SK-N-SH (cell line): ENCODE results near the gene HYAL2. TPM values are rescaled to one million over a fixed set of nuclear protein-coding genes. Genes with fewer than 3 reads are reported as not detected.

ENCODE experiments used
- CTCF ChIA-PET: fragments of 300-600, 350-600 bp; formaldehyde crosslinking; extraction: SDS; loops from one replicate; lab custom pipeline; 2021; lab: Yijun Ruan, JAX
- POLR2A ChIA-PET: fragments of 350-600 bp; sonication (Branson Sonifier 250); formaldehyde crosslinking; extraction: SDS; loops from one replicate; lab custom pipeline; 2020; ENCODE audit warnings: antibody characterized with exemption, inconsistent platforms; lab: Yijun Ruan, JAX
- DNase-seq: peaks from one replicate; pipeline ENCODE4 v3.0.0; 2012
- H2AFZ ChIP-seq: fragments of 200-600 bp; sonication (generic); 2 replicates; pipeline ENCODE4 v1.8.1; 2016; ENCODE audit warnings: antibody characterized with exemption, mild to moderate bottlenecking, low read depth
- H3F3A ChIP-seq: fragments of 200-600 bp; sonication (generic); replicated peaks from 2 replicates; pipeline ENCODE3; 2016; ENCODE audit warnings: antibody characterized with exemption, mild to moderate bottlenecking; ENCODE audit not compliant: insufficient read depth
- H3K27ac ChIP-seq, 2 experiments: fragments of 200-500 bp in 1 of 2; fragments of 200-600 bp in 1 of 2; sonication (Bioruptor generic) in 1 of 2; sonication (generic), shearing (Covaris generic) in 1 of 2; 2 replicates each; pipeline versions ENCODE4 v1.5.1 to v1.6.1; 2014 to 2016; ENCODE audit warnings: low read depth in 2 of 2, inconsistent platforms in 1 of 2, low read length in 1 of 2, mild to moderate bottlenecking in 1 of 2, mixed read lengths in 1 of 2
- H3K27me3 ChIP-seq: fragments of 200-600 bp; sonication (generic), shearing (Covaris generic); 2 replicates; pipeline ENCODE4 v1.6.1; 2016; ENCODE audit warnings: mixed run types; ENCODE audit not compliant: insufficient read depth
- H3K36me3 ChIP-seq, 2 experiments: fragments of 200-500 bp in 1 of 2; fragments of 200-600 bp in 1 of 2; sonication (Bioruptor generic) in 1 of 2; sonication (generic) in 1 of 2; replicated peaks in 1 of 2; 2 replicates each; pipeline versions ENCODE3 to v1.5.1; 2014 to 2016; ENCODE audit warnings: low read length in 1 of 2, mild to moderate bottlenecking in 1 of 2; ENCODE audit not compliant: insufficient read depth in 2 of 2, control insufficient read depth in 1 of 2
- H3K4me1 ChIP-seq, 2 experiments: fragments of 200-500 bp in 1 of 2; fragments of 200-600 bp in 1 of 2; sonication (Bioruptor generic) in 1 of 2; sonication (generic), shearing (Covaris generic) in 1 of 2; 2 replicates each; pipeline versions ENCODE4 v1.5.1 to v1.6.1; 2014 to 2016; ENCODE audit warnings: low read depth in 1 of 2, low read length in 1 of 2, mixed run types in 1 of 2; ENCODE audit not compliant: insufficient read depth in 2 of 2, control insufficient read depth in 1 of 2
- H3K4me2 ChIP-seq: fragments of 200-600 bp; sonication (generic), shearing (Covaris generic); 2 replicates; pipeline ENCODE4 v1.6.1; 2017; ENCODE audit warnings: mixed run types
- H3K4me3 ChIP-seq, 2 experiments: fragments of 200-500 bp in 1 of 2; fragments of 200-600 bp in 1 of 2; sonication (Bioruptor generic) in 1 of 2; sonication (generic), shearing (Covaris generic) in 1 of 2; 2 replicates each; pipeline versions ENCODE4 v1.5.1 to v1.8.1; 2014 to 2016; ENCODE audit warnings: low read depth in 2 of 2, inconsistent platforms in 1 of 2, low read length in 1 of 2, mild to moderate bottlenecking in 1 of 2, mixed read lengths in 1 of 2, moderate library complexity in 1 of 2
- H3K79me2 ChIP-seq: fragments of 200-600 bp; sonication (generic); 2 replicates; pipeline ENCODE4 v1.8.1; 2017; ENCODE audit warnings: mild to moderate bottlenecking; ENCODE audit not compliant: insufficient read depth
- H3K9ac ChIP-seq: fragments of 200-600 bp; sonication (generic); 2 replicates; pipeline ENCODE4 v1.6.1; 2017; ENCODE audit warnings: mixed run types
- H3K9me2 ChIP-seq: fragments of 200-600 bp; sonication (generic); 2 replicates; pipeline ENCODE4 v1.6.1; 2017; ENCODE audit warnings: mixed run types
- H3K9me3 ChIP-seq: fragments of 200-600 bp; sonication (generic); 2 replicates; pipeline ENCODE4 v1.6.1; 2017; ENCODE audit warnings: mixed run types, mild to moderate bottlenecking, moderate library complexity
- H4K20me1 ChIP-seq: fragments of 200-600 bp; sonication (generic); 2 replicates; pipeline ENCODE4 v1.6.1; 2017; ENCODE audit warnings: mild to moderate bottlenecking, mixed run types; ENCODE audit not compliant: insufficient read depth
- EZH2phosphoT487 ChIP-seq: fragments of 200-600 bp; sonication (generic); IDR thresholded peaks from 2 replicates; pipeline ENCODE4 v1.6.1; 2017; ENCODE audit warnings: low read depth, mixed run types, mild to moderate bottlenecking, antibody characterized with exemption, moderate library complexity, borderline replicate concordance
- FOSL2 ChIP-seq: IDR thresholded peaks from 2 replicates; pipeline ENCODE4 v1.4.0; 2012; ENCODE audit warnings: low read depth, mild to moderate bottlenecking, moderate library complexity, borderline replicate concordance
- FOXJ3 ChIP-seq: sonication (generic); formaldehyde crosslinking; IDR thresholded peaks from 2 replicates; pipeline ENCODE4 v1.5.1; 2020; ENCODE audit warnings: mild to moderate bottlenecking, missing genetic modification reagents
- IRF3 ChIP-seq: fragments of 150-350 bp; IDR thresholded peaks from 2 replicates; pipeline ENCODE4 v1.6.1; 2016; ENCODE audit warnings: mild to moderate bottlenecking, low read depth, low read length
- MAX ChIP-seq: IDR thresholded peaks from 2 replicates; pipeline ENCODE4 v1.4.0; 2012; ENCODE audit warnings: low read depth
- MXI1 ChIP-seq: IDR thresholded peaks from 2 replicates; pipeline ENCODE4 v1.6.1; 2012; ENCODE audit warnings: mild to moderate bottlenecking, low read depth, low read length, improper control_type of control experiment
- NFIC ChIP-seq: IDR thresholded peaks from 2 replicates; pipeline ENCODE4 v1.4.0; 2012; ENCODE audit warnings: borderline replicate concordance
- NRF1 ChIP-seq: IDR thresholded peaks from 2 replicates; pipeline ENCODE4 v1.6.1; 2012; ENCODE audit warnings: low read depth, mild to moderate bottlenecking, low read length
- POLR2AphosphoS5 ChIP-seq: IDR thresholded peaks from 2 replicates; pipeline ENCODE4 v1.6.1; 2012; ENCODE audit warnings: low read depth, low read length
- RAD21 ChIP-seq: IDR thresholded peaks from 2 replicates; pipeline ENCODE4 v1.6.1; 2012; ENCODE audit warnings: mild to moderate bottlenecking, low read length
- RCOR1 ChIP-seq: fragments of 150-350 bp; IDR thresholded peaks from 2 replicates; pipeline ENCODE4 v1.6.1; 2017; ENCODE audit warnings: antibody characterized with exemption, low read length
- REST ChIP-seq: IDR thresholded peaks from 2 replicates; pipeline ENCODE4 v1.6.1; 2012; ENCODE audit warnings: mild to moderate bottlenecking, low read depth, low read length, moderate library complexity
- RXRA ChIP-seq: IDR thresholded peaks from 2 replicates; pipeline ENCODE4 v1.4.0; 2012; ENCODE audit warnings: low read depth, mild to moderate bottlenecking, borderline replicate concordance
- SIN3A ChIP-seq: IDR thresholded peaks from 2 replicates; pipeline ENCODE4 v1.6.1; 2012; ENCODE audit warnings: low read depth, mild to moderate bottlenecking, low read length, moderate library complexity, borderline replicate concordance
- TAF1 ChIP-seq: IDR thresholded peaks from 2 replicates; pipeline ENCODE4 v1.6.1; 2012; ENCODE audit warnings: low read depth, mild to moderate bottlenecking, low read length, moderate library complexity, borderline replicate concordance
- TCF12 ChIP-seq: IDR thresholded peaks from 2 replicates; pipeline ENCODE4 v1.4.0; 2012
- TEAD4 ChIP-seq: IDR thresholded peaks from 2 replicates; pipeline ENCODE4 v1.4.0; 2012; ENCODE audit warnings: mild to moderate bottlenecking, borderline replicate concordance; ENCODE audit not compliant: insufficient read depth
- WGBS: methylation state at CpG from one replicate; pipeline ENCODE4 v1.1.6; 2017; ENCODE audit warnings: low lambda C conversion rate; 5-methylcytosine and 5-hydroxymethylcytosine counted together
- polyA plus RNA-seq, 3 experiments: library from polyadenylated mRNA; depleted of rRNA; stranded (reverse); fragments of >200 nt; gene quantifications; 2 replicates each; pipeline ENCODE4 v1.2.3, GENCODE V29; 2012
- TF ChIP-seq, protein P1 (sequence below): IDR thresholded peaks from 2 replicates; pipeline ENCODE4; 2012
- TF ChIP-seq, protein P2 (sequence below): fragments of 150-350 bp; IDR thresholded peaks from 2 replicates; pipeline ENCODE4 v1.6.1; 2017; ENCODE audit warnings: antibody characterized with exemption, low read length, low read depth, borderline replicate concordance
- TF ChIP-seq, protein P3 (sequence below): IDR thresholded peaks from 2 replicates; pipeline ENCODE4 v1.4.0; 2012; ENCODE audit warnings: low read depth, borderline replicate concordance

The HYAL2 gene
- polyA plus RNA-seq, 1 of the 3 experiments (the other 2 are of a cell fraction) = 135 TPM

GRCh38 chr3:50273689-50274065 is 48.9 kb downstream of the HYAL2 start:
- Histone ChIP-seq H3K4me3 (no peak overlapping the region), H3K9ac (no peak overlapping the region), H3K79me2 (no peaks in the 10 kb centered on the region), H3K4me1 (peaks cover 11 to 19% of the 10 kb centered on the region in 2 experiments; a peak in 2 of 4 replicates), H3F3A (peaks cover 14% of the 10 kb centered on the region), H2AFZ (no peak overlapping the region)
- WGBS = 50% methylated on average over 23 of the region's 31 CpGs
- CTCF ChIA-PET = interaction anchor here (0.6 to 12.2 kb wide), 22 partner anchors 9 to 337 kb away, joined by 3 to 206 read pairs (median 4); partner anchors contain the start of genes GNAI2 and GNAT1
- no peak for TF ChIP-seq MXI1
- no peak for TF ChIP-seq RCOR1
- TF ChIP-seq RXRA = no peak
- no peak for TF ChIP-seq IRF3
- no peak for TF ChIP-seq TAF1
- TF ChIP-seq MAX = no peak
- no peak for TF ChIP-seq FOSL2
- no peak for TF ChIP-seq REST
- no peak for TF ChIP-seq SIN3A
- TF ChIP-seq POLR2AphosphoS5 = no peak
- no peak for TF ChIP-seq NFIC
- TF ChIP-seq, protein P1, sequence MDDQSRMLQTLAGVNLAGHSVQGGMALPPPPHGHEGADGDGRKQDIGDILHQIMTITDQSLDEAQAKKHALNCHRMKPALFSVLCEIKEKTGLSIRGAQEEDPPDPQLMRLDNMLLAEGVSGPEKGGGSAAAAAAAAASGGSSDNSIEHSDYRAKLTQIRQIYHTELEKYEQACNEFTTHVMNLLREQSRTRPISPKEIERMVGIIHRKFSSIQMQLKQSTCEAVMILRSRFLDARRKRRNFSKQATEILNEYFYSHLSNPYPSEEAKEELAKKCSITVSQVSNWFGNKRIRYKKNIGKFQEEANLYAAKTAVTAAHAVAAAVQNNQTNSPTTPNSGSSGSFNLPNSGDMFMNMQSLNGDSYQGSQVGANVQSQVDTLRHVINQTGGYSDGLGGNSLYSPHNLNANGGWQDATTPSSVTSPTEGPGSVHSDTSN = no peak
- TF ChIP-seq EZH2phosphoT487 = no peak
- no peak for TF ChIP-seq NRF1
- TF ChIP-seq, protein P2, sequence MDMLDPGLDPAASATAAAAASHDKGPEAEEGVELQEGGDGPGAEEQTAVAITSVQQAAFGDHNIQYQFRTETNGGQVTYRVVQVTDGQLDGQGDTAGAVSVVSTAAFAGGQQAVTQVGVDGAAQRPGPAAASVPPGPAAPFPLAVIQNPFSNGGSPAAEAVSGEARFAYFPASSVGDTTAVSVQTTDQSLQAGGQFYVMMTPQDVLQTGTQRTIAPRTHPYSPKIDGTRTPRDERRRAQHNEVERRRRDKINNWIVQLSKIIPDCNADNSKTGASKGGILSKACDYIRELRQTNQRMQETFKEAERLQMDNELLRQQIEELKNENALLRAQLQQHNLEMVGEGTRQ = no peak
- no peak for TF ChIP-seq RAD21
- TF ChIP-seq TCF12 = no peak
- no peak for TF ChIP-seq FOXJ3 (CRISPR knock-in tag)
- TF ChIP-seq, protein P3, sequence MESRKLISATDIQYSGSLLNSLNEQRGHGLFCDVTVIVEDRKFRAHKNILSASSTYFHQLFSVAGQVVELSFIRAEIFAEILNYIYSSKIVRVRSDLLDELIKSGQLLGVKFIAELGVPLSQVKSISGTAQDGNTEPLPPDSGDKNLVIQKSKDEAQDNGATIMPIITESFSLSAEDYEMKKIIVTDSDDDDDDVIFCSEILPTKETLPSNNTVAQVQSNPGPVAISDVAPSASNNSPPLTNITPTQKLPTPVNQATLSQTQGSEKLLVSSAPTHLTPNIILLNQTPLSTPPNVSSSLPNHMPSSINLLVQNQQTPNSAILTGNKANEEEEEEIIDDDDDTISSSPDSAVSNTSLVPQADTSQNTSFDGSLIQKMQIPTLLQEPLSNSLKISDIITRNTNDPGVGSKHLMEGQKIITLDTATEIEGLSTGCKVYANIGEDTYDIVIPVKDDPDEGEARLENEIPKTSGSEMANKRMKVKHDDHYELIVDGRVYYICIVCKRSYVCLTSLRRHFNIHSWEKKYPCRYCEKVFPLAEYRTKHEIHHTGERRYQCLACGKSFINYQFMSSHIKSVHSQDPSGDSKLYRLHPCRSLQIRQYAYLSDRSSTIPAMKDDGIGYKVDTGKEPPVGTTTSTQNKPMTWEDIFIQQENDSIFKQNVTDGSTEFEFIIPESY = no peak
- no peak for TF ChIP-seq TEAD4
- TF ChIP-seq, all 33 proteins: peak for 0
- POLR2A ChIA-PET = no interaction called here
- H3K9me3 ChIP-seq = no peaks in the 10 kb centered on the region
- no peak for DNase-seq
- H3K4me2 ChIP-seq = no peak overlapping the region
- H3K27ac ChIP-seq = no peak overlapping the region
- no peaks in the 10 kb centered on the region for H4K20me1 ChIP-seq
- H3K9me2 ChIP-seq = no peaks in the 10 kb centered on the region
- no peaks in the 10 kb centered on the region for H3K36me3 ChIP-seq
- H3K27me3 ChIP-seq = 0 out of 2 replicates have a peak, but pooled peaks cover 16% of the 10 kb centered on the region
